HG02870 (cell line): ENCODE results near the gene HS1BP3.

Experiments used
- ATAC-seq: cut with Tn5 transposase; IDR thresholded peaks from one replicate; pipeline ENCODE4 v1.9.1; 2021; ENCODE audit warnings: mild to moderate bottlenecking, moderate library complexity; ENCODE audit not compliant: unreplicated experiment

The HS1BP3 gene

GRCh38 chr2:20574930-20575329, 76.0 kb downstream of the HS1BP3 start:
- ATAC-seq = no peak

GRCh38 chr2:20574423-20574911, 76.4 kb downstream of the HS1BP3 start:
- no peak for ATAC-seq

- ATAC-seq = no peak
These were observed 77.1 kb downstream of the HS1BP3 start for GRCh38 chr2:20573620-20574422.

- no peak for ATAC-seq
These were observed 78.7 kb downstream of the HS1BP3 start for GRCh38 chr2:20572221-20572620.

- ATAC-seq = no peak
These were observed 79.2 kb downstream of the HS1BP3 start for GRCh38 chr2:20571644-20572215.

GRCh38 chr2:20571231-20571630, 79.7 kb downstream of the HS1BP3 start:
- ATAC-seq = no peak

- ATAC-seq = no peak
These were observed 80.6 kb downstream of the HS1BP3 start for GRCh38 chr2:20570249-20570648.

GRCh38 chr2:20569464-20570223, 81.3 kb downstream of the HS1BP3 start:
- ATAC-seq = no peak

- no peak for ATAC-seq
These were observed 82.1 kb downstream of the HS1BP3 start for GRCh38 chr2:20568501-20569463.

- ATAC-seq = no peak
These were observed 83.0 kb downstream of the HS1BP3 start for GRCh38 chr2:20567926-20568179.
